Measurements from ENCODE around the gene SLC9A8.
"Not testable (repeated sequence)": the region's sequence is repeated elsewhere in the genome, so short reads cannot be mapped to it uniquely, and the experiment has no call there.

The SLC9A8 gene

DNA sequence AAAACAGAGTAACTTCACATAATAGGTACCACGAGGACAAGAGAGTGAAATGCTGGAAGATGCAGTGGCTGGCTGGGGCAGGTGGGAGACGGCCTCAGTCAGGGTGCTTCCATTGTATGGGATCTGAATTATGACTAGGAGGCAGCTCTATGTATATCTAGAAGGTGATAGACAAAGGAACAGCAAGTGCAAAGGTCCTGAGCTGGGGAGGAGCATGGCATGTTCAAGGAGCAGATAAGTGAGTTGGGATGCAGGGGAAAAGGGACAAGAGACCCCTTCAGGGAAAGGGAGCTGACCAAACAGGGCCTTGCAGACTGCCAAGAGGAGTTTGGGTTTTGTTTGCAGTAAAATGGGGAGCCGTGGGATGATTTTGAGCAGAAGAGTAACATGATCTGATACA, 8.3 kb upstream of the SLC9A8 start:
- no peaks in the 10 kb centered on the region for H3K27me3 ChIP-seq
- H3K27ac ChIP-seq, result peak overlapping the region; percentile 3
- H3K4me3 ChIP-seq (ENCODE audit: low read depth in 1 of 2, low read length in 1 of 2), result no peak overlapping the region
- TF ChIP-seq, protein P1, sequence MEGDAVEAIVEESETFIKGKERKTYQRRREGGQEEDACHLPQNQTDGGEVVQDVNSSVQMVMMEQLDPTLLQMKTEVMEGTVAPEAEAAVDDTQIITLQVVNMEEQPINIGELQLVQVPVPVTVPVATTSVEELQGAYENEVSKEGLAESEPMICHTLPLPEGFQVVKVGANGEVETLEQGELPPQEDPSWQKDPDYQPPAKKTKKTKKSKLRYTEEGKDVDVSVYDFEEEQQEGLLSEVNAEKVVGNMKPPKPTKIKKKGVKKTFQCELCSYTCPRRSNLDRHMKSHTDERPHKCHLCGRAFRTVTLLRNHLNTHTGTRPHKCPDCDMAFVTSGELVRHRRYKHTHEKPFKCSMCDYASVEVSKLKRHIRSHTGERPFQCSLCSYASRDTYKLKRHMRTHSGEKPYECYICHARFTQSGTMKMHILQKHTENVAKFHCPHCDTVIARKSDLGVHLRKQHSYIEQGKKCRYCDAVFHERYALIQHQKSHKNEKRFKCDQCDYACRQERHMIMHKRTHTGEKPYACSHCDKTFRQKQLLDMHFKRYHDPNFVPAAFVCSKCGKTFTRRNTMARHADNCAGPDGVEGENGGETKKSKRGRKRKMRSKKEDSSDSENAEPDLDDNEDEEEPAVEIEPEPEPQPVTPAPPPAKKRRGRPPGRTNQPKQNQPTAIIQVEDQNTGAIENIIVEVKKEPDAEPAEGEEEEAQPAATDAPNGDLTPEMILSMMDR (IDR thresholded peaks at IDR 0.05), result no peak
- peaks cover 46 to 49% of the 10 kb centered on the region in 2 experiments for H3K4me1 ChIP-seq (ENCODE audit: control insufficient read depth in 1 of 2, insufficient read depth in 1 of 2, low read depth in 1 of 2, low read length in 1 of 2)
- H3K36me3 ChIP-seq, result no peaks in the 10 kb centered on the region
- H3K9me3 ChIP-seq, result no peaks in the 10 kb centered on the region

DNA sequence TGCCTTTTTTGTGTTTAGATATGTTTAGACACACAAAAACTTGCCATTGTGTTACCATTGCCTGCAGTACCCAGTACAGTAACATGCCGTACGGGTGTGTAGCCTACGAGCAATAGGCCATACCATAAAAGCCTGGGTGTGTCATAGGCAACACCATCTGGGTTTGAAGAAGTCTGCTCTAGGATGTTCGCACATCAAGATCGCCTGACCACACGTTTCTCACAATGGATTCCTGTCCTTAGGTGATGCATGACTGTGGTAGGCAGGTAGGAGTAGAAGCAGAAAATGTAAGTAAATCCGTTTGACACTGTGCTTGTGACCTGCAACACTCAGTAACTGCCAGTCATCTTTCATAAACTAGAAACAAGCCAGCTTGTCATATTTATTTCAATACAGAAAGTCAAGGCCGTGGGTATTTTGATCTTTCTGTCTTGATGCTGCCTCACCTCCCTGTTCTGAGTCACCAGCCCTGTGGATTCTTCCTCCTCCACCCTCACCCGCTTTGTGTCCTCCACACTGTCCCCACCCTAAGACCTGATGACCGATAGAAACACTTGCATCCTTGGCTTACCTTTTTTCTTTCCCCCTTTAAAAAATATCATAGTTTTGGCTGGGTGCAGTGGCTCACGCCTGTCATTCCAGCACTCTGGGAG, 7.3 kb upstream of the SLC9A8 start:
- not testable (repeated sequence) for H3K27me3 ChIP-seq; H3K27ac ChIP-seq; H3K9me3 ChIP-seq; H3K4me3 ChIP-seq (ENCODE audit: low read depth in 1 of 2, low read length in 1 of 2); H3K36me3 ChIP-seq
- H3K4me1 ChIP-seq (ENCODE audit: control insufficient read depth in 1 of 2, insufficient read depth in 1 of 2, low read depth in 1 of 2, low read length in 1 of 2), result peaks cover 45 to 49% of the 10 kb centered on the region in 2 experiments

DNA sequence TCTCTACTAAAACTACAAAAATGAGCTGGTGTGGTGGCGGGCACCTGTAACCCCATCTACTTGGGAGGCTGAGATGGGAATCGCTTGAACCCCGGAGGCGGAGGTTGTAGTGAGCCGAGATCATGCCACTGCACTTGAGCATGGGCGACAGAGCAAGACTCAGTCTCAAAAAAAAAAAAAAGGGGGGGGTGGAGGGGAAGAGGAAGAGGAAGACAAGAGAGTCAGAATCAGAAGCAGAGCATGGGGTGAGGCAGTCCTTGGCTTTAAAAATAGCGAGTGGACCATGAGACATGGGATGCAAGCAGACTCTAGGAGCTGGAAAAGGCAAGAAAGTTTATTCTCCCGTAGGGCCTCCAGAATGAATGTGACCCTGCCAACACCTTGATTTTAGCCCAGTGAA, 3.9 kb upstream of the SLC9A8 start:
- TF ChIP-seq, protein P1 (IDR thresholded peaks at IDR 0.05), result no peak
- Histone ChIP-seq H3K27me3 (no peaks in the 10 kb centered on the region), H3K4me3 (ENCODE audit: low read depth in 1 of 2, low read length in 1 of 2) (no peak overlapping the region), H3K27ac (peak overlapping the region; percentile 72), H3K4me1 (ENCODE audit: control insufficient read depth in 1 of 2, insufficient read depth in 1 of 2, low read depth in 1 of 2, low read length in 1 of 2) (peaks cover 49 to 50% of the 10 kb centered on the region in 2 experiments), H3K36me3 (no peaks in the 10 kb centered on the region), H3K9me3 (no peaks in the 10 kb centered on the region)

DNA sequence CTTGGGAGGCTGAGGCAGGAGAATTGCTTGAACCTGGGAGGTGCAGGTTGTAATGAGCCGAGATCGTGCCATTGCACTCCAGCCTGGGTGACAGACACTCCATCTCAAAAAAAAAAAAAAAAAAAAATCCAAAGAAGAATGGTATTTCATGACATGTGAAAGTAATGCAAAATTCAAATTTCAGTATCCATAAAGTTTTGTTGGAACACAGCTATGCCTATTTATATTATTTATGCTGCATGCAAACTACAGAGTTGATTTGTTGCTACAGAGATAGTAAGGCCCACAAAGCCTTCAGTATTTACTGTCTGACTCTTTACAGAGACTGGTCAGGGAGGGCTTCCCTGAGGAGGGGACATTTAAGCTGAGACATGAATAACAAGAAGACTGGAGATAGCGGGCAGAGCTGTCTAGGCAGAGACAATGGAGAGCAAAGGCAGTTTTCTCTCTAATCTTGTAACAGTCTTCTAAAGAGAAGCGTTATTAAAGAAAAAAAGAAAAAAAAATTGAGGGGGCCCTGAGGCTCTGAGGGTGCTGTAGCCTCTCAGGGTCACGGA, 2.7 kb upstream of the SLC9A8 start:
- H3K36me3 ChIP-seq, result peaks cover 1% of the 10 kb centered on the region
- H3K27me3 ChIP-seq, result no peaks in the 10 kb centered on the region
- no peak overlapping the region for H3K4me3 ChIP-seq (ENCODE audit: low read depth in 1 of 2, low read length in 1 of 2)
- H3K4me1 ChIP-seq (ENCODE audit: control insufficient read depth in 1 of 2, insufficient read depth in 1 of 2, low read depth in 1 of 2, low read length in 1 of 2), result peaks cover 61% of the 10 kb centered on the region in 2 experiments
- no peaks in the 10 kb centered on the region for H3K9me3 ChIP-seq
- TF ChIP-seq, protein P1 (IDR thresholded peaks at IDR 0.05), result no peak
- peak overlapping the region; percentile 100 for H3K27ac ChIP-seq

DNA sequence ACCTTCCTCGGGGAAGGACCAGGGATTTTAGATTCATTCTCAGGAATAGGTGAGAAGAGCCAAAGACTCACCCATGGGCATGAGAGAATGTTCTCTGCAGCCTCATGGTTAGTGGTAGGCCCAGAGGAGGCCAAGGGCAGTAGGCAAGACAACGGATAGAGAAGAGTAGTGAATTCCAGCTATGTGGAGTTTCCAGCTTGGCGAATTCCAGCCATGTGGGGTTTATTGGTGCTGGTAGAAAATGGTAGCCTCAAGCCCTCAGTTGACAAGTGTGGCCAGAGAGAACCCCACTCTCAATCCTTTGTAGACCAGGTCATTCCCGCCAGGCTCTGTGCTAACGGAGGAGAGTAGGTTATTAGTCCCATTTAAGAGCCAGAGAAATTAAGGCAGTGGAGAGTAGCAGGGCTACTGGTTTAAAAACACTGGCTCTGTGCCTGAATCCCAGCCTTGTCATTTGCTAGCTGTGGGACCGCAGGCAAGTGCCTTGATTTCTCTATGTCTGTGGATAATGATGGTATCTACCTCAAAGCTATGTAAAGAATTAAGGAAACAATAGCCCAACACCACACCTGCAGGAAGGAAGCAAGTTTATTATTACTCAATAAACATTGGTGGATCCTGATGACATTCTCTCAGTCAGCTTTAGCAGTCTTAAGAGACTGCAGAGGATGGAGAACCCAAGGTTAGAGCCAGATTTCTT, 2.0 kb upstream of the SLC9A8 start:
- Histone ChIP-seq H3K4me3 (ENCODE audit: low read depth in 1 of 2, low read length in 1 of 2) (peak overlapping the region in 1 of 2 experiments; percentile 3), H3K4me1 (ENCODE audit: control insufficient read depth in 1 of 2, insufficient read depth in 1 of 2, low read depth in 1 of 2, low read length in 1 of 2) (peaks cover 68 to 69% of the 10 kb centered on the region in 2 experiments), H3K27me3 (no peaks in the 10 kb centered on the region), H3K36me3 (peaks cover 9% of the 10 kb centered on the region), H3K27ac (peak overlapping the region; percentile 100), H3K9me3 (no peaks in the 10 kb centered on the region)
- TF ChIP-seq, protein P1 (IDR thresholded peaks at IDR 0.05), result no peak
